GM12878 (cell line): ENCODE measurements around the gene FBXL7. TPM values are rescaled to one million over a fixed set of nuclear protein-coding genes. Genes with fewer than 3 reads are reported as not detected.

Source experiments
- ATAC-seq: fragments of 200-7000 bp; cut with Tn5 transposase; 3 replicates; pipeline ENCODE4 v1.9.1; 2020; ENCODE audit warnings: mild to moderate bottlenecking, moderate library complexity
- BruUV-seq: library from RNA; stranded (reverse); fragments of 400-500 nt; replicated peaks from 2 replicates; lab custom pipeline; 2021; lab: Mats Ljungman, UMichigan
- CTCF ChIA-PET: fragments of 300-600 bp; sonication (Branson Sonifier 250); formaldehyde crosslinking; extraction: SDS; loops from one replicate; lab custom pipeline; 2021; ENCODE audit warnings: inconsistent platforms; lab: Yijun Ruan, JAX
- POLR2A ChIA-PET: fragments of 350-600 bp; formaldehyde crosslinking; extraction: SDS; loops from one replicate; lab custom pipeline; 2021; ENCODE audit warnings: inconsistent platforms; lab: Charles Lee
- RAD21 ChIA-PET: fragments of 300-600 bp; sonication (Branson Sonifier 250); formaldehyde crosslinking; loops from one replicate; lab custom pipeline; 2023; ENCODE audit warnings: antibody characterized with exemption; ENCODE audit not compliant: unreplicated experiment; lab: Charles Lee
- SMC1A ChIA-PET: fragments of 300-600 bp; sonication (Branson Sonifier 250); formaldehyde crosslinking; loops from one replicate; lab custom pipeline; 2023; ENCODE audit not compliant: unreplicated experiment, uncharacterized antibody; lab: Charles Lee
- DNase-seq: peaks from one replicate; pipeline ENCODE4 v3.0.0-alpha.2; 2011; ENCODE audit warnings: low read depth, low spot score
- FAIRE-seq: peaks from 3 replicates; lab custom pipeline; 2011; peaks lifted over from hg19 to GRCh38; lab: Jason Lieb, UNC
- H2AFZ ChIP-seq: 2 replicates; pipeline ENCODE4 v1.6.0; 2011; ENCODE audit warnings: low read depth, low read length, control low read depth; ENCODE audit not compliant: control insufficient read depth
- H3K27ac ChIP-seq: 2 replicates; pipeline ENCODE4 v1.5.1; 2011; ENCODE audit warnings: control low read depth; ENCODE audit not compliant: control insufficient read depth, insufficient read depth
- H3K27me3 ChIP-seq, 2 experiments: replicated peaks in 1 of 2; 2 replicates each; pipeline versions ENCODE4 v1.6.0 to v1.6.1; 2011; ENCODE audit warnings: low read length in 1 of 2; ENCODE audit not compliant: control insufficient read depth in 2 of 2, insufficient read depth in 2 of 2
- H3K36me3 ChIP-seq, 2 experiments: 2 replicates each; pipeline ENCODE4 v1.5.1; 2011; ENCODE audit warnings: low read length in 1 of 2; ENCODE audit not compliant: control insufficient read depth in 2 of 2, insufficient read depth in 2 of 2
- H3K4me1 ChIP-seq: 2 replicates; pipeline ENCODE4 v1.6.1; 2011; ENCODE audit warnings: mild to moderate bottlenecking, low read length, moderate library complexity, mixed read lengths; ENCODE audit not compliant: control insufficient read depth, insufficient read depth
- H3K4me2 ChIP-seq: 2 replicates; pipeline ENCODE4 v1.6.0; 2011; ENCODE audit warnings: control low read depth; ENCODE audit not compliant: control insufficient read depth, insufficient read depth
- H3K4me3 ChIP-seq: fragments of 200-600 bp; sonication (generic); 2 replicates; pipeline ENCODE4 v1.5.1; 2016
- H3K79me2 ChIP-seq: 2 replicates; pipeline ENCODE4 v1.6.0; 2011; ENCODE audit warnings: low read length; ENCODE audit not compliant: control insufficient read depth, insufficient read depth
- H3K9ac ChIP-seq: 2 replicates; pipeline ENCODE4 v1.8.0; 2011; ENCODE audit warnings: low read length, control low read depth, mixed read lengths; ENCODE audit not compliant: control insufficient read depth, insufficient read depth
- H3K9me3 ChIP-seq: replicated peaks from 3 replicates; pipeline ENCODE4 v1.5.1; 2011; ENCODE audit warnings: mild to moderate bottlenecking, low read length; ENCODE audit not compliant: control insufficient read depth, insufficient read depth
- H4K20me1 ChIP-seq: 2 replicates; pipeline ENCODE4 v1.6.0; 2011; ENCODE audit not compliant: control insufficient read depth, insufficient read depth
- CEBPB ChIP-seq, 2 experiments: fragments of 150-350 bp in 1 of 2; IDR thresholded peaks; 2 replicates each; pipeline ENCODE4 v1.6.1; 2012 to 2014; ENCODE audit warnings: low read depth in 2 of 2, low read length in 2 of 2, borderline replicate concordance in 1 of 2, inconsistent platforms in 1 of 2
- CHD1 ChIP-seq: IDR thresholded peaks from 2 replicates; pipeline ENCODE4 v1.6.1; 2012; ENCODE audit warnings: low read depth, low read length, improper control_type of control experiment
- ELK1 ChIP-seq: IDR thresholded peaks from 2 replicates; pipeline ENCODE4 v1.6.1; 2012; ENCODE audit warnings: low read depth, low read length, improper control_type of control experiment
- EP300 ChIP-seq, 2 experiments: fragments of 150-350 bp in 1 of 2; IDR thresholded peaks; 2 replicates each; pipeline ENCODE4 v1.6.1; 2011 to 2012; ENCODE audit warnings: low read depth in 2 of 2, low read length in 2 of 2, borderline replicate concordance in 1 of 2, improper control_type of control experiment in 1 of 2, inconsistent platforms in 1 of 2; ENCODE audit not compliant: control insufficient read depth in 1 of 2
- IRF3 ChIP-seq: fragments of 450-650 bp; IDR thresholded peaks from 2 replicates; pipeline ENCODE4 v1.6.1; 2014; ENCODE audit warnings: mild to moderate bottlenecking
- MLLT1 ChIP-seq: fragments of 450-650 bp; IDR thresholded peaks from 2 replicates; pipeline ENCODE4 v1.6.1; 2016; ENCODE audit warnings: mild to moderate bottlenecking
- PAX5 ChIP-seq: IDR thresholded peaks from 2 replicates; pipeline ENCODE4 v1.6.1; 2011; ENCODE audit warnings: low read depth, low read length, borderline replicate concordance
- ZNF384 ChIP-seq: IDR thresholded peaks from 2 replicates; pipeline ENCODE4 v1.6.1; 2012; ENCODE audit warnings: low read depth, mild to moderate bottlenecking, low read length, improper control_type of control experiment, borderline replicate concordance
- ZNF592 ChIP-seq: fragments of 450-650 bp; IDR thresholded peaks from 2 replicates; pipeline ENCODE4 v1.6.1; 2017; ENCODE audit warnings: mild to moderate bottlenecking, moderate library complexity
- ZZZ3 ChIP-seq: IDR thresholded peaks from 2 replicates; pipeline ENCODE4 v1.6.1; 2011; ENCODE audit warnings: low read depth; ENCODE audit not compliant: control insufficient read depth, insufficient read length
- WGBS: methylation state at CpG from one replicate; pipeline ENCODE4 v1.1.6; 2016; ENCODE audit warnings: low lambda C conversion rate; ENCODE audit not compliant: insufficient replicate concordance, insufficient coverage; ENCODE audit errors: missing lambda C conversion rate; 5-methylcytosine and 5-hydroxymethylcytosine counted together
- in situ Hi-C: fragments of 300-500 bp; cut with MboI; formaldehyde crosslinking; loops from 9 replicates; pipeline ENCODE4 v1.14.3; 2018; ENCODE audit warnings: mixed read lengths
- intact Hi-C: fragments of 100-400 bp; cut with micrococcal nuclease; formaldehyde crosslinking; loops from one replicate; pipeline ENCODE4 v1.14.2; 2022; ENCODE audit not compliant: unreplicated experiment
- polyA plus RNA-seq, 11 experiments: library from polyadenylated mRNA; depleted of rRNA in 4 of 11; unstranded in 6 of 11; stranded (reverse) in 5 of 11; fragments of >200 nt; fragmentation: Nextera tagmentation in 4 of 11; fragmentation: Illumina TruSeq in 1 of 11; extraction: Ambion mirVana in 4 of 11; extraction: Trizol in 1 of 11; gene quantifications; 1 replicate in 1 of 11; 2 replicates in 10 of 11; pipeline versions ENCODE4 v1.2.1 to v1.2.3, GENCODE V29; 2011 to 2016; ENCODE audit warnings: inconsistent platforms in 2 of 11, missing spikeins in 2 of 11, low read depth in 1 of 11
- total RNA-seq, 4 experiments: library from RNA; depleted of rRNA in 3 of 4; stranded (reverse); fragments of >200 nt in 3 of 4; fragmentation: Illumina TruSeq in 1 of 4; extraction: Trizol in 1 of 4; gene quantifications; 2 replicates each; pipeline versions ENCODE4 v1.2.1 to v1.2.3, GENCODE V29; 2013 to 2021

Gene FBXL7
- total and polyA plus RNA-seq, 10 of the 15 experiments (the other 5 are each of a cell fraction or from before 2014, with no cell fraction given) = 0.03 to 0.44 (median 0.16) TPM

- in situ Hi-C loops (no loop called here), intact Hi-C loops (no loop called here)
- no TSS peak for BruUV-seq
- H3K4me2 ChIP-seq = no peak overlapping the region
- H3K4me1 ChIP-seq = no peaks in the 10 kb centered on the region
- DNase-seq (no peak), FAIRE-seq (no peak), ATAC-seq (no peak)
- H3K27ac ChIP-seq = no peak overlapping the region
- no peak overlapping the region for H3K9ac ChIP-seq
- no peaks in the 10 kb centered on the region for H3K27me3 ChIP-seq
- H3K4me3 ChIP-seq = no peak overlapping the region
- SMC1A ChIA-PET = no interaction called here
- TF ChIP-seq ZNF384 (no peak), ZNF592 (no peak), MLLT1 (no peak), CHD1 (no peak), ELK1 (no peak), EP300 (IDR thresholded peaks at IDR 0.05; ENCODE audit: borderline replicate concordance in 1 of 2, control insufficient read depth in 1 of 2, low read depth in 2 of 2, low read length in 2 of 2) (no peak), IRF3 (no peak), CEBPB (IDR thresholded peaks at IDR 0.05; ENCODE audit: borderline replicate concordance in 1 of 2, low read depth in 2 of 2, low read length in 2 of 2) (no peak), ZZZ3 (no peak), PAX5 (no peak)
- no peaks in the 10 kb centered on the region for H4K20me1 ChIP-seq
- WGBS = 0% methylated on average over 1 of the region's 1 CpG
- RAD21 ChIA-PET = no interaction called here
- CTCF ChIA-PET = no interaction called here
- no peaks in the 10 kb centered on the region for H3K79me2 ChIP-seq
- H3K9me3 ChIP-seq = no peaks in the 10 kb centered on the region
- POLR2A ChIA-PET = no interaction called here
- H3K36me3 ChIP-seq = no peaks in the 10 kb centered on the region
- no peak overlapping the region for H2AFZ ChIP-seq
Observed at GRCh38 chr5:15637345-15637744, 137.4 kb downstream of the FBXL7 start.
